Vagina (tissue), 2 donors: Measurements from ENCODE around the gene AK4.

ENCODE experiments used
- POLR2AphosphoS5 ChIP-seq, 2 donors: sonication (generic); formaldehyde crosslinking; IDR thresholded peaks; one replicate each; pipeline ENCODE4 v1.9.0; 2017; ENCODE audit warnings: antibody characterized with exemption in 2 of 2, mild to moderate bottlenecking in 2 of 2, low read depth in 1 of 2; ENCODE audit not compliant: insufficient read depth in 1 of 2
- TF ChIP-seq, protein P1 (sequence below), 3 experiments: fragments of 450-650 bp in 2 of 3; fragments of 200-600 bp in 1 of 3; sonication (generic) in 1 of 3; IDR thresholded peaks; one replicate each; pipeline ENCODE4 v1.5.1; 2017 to 2019; ENCODE audit warnings: antibody characterized with exemption in 3 of 3, mild to moderate bottlenecking in 2 of 3, moderate library complexity in 2 of 3

DNA sequence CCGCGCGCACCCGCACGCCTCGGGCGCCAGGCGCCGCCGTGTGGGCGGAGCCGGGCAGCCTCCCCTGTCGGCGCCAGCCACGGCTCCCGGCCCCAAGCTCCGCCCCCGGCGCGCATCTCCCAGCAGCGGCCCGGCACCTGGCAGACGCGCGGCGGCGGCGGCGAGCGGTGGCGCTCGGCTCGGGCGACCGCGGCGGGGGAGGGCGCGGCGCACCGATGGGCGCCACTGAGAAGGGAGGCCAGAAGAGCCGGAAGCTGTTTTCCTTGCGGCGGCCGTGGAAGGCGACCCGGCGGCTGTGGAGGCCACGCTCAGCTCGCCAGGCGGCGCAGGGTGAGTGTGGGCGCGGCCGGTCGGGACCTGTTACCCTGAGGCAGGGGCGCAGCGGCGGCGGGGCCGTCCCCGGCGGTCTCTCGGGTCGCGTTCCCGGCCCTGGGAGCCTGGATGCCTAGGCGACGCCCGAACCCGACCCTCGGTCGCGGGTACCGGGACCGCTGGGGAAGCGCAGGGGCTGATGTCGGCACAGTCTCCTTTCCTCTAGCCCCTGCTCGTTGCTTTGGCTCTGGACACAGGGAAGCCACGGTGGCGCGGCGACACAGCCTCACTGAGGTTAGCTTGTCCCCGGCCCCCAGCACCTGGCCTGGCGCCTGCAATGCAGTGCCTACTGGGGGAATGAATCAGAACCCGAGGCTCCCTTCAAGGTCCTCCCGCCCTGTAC is 106.5 kb downstream of the AK4 start:
- TF ChIP-seq, protein P1, sequence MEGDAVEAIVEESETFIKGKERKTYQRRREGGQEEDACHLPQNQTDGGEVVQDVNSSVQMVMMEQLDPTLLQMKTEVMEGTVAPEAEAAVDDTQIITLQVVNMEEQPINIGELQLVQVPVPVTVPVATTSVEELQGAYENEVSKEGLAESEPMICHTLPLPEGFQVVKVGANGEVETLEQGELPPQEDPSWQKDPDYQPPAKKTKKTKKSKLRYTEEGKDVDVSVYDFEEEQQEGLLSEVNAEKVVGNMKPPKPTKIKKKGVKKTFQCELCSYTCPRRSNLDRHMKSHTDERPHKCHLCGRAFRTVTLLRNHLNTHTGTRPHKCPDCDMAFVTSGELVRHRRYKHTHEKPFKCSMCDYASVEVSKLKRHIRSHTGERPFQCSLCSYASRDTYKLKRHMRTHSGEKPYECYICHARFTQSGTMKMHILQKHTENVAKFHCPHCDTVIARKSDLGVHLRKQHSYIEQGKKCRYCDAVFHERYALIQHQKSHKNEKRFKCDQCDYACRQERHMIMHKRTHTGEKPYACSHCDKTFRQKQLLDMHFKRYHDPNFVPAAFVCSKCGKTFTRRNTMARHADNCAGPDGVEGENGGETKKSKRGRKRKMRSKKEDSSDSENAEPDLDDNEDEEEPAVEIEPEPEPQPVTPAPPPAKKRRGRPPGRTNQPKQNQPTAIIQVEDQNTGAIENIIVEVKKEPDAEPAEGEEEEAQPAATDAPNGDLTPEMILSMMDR (IDR thresholded peaks at IDR 0.05) = no peak
- TF ChIP-seq POLR2AphosphoS5 (IDR thresholded peaks at IDR 0.05; ENCODE audit: insufficient read depth in 1 of 2, low read depth in 1 of 2) = no peak
